NCI-H2196 (cell line): ENCODE results near the gene CCDC136.

Experiments used
- DNase-seq: peaks from one replicate; lab custom pipeline; 2025; ENCODE audit not compliant: unreplicated experiment; lab: John Stamatoyannopoulos, UW

The CCDC136 gene

DNA sequence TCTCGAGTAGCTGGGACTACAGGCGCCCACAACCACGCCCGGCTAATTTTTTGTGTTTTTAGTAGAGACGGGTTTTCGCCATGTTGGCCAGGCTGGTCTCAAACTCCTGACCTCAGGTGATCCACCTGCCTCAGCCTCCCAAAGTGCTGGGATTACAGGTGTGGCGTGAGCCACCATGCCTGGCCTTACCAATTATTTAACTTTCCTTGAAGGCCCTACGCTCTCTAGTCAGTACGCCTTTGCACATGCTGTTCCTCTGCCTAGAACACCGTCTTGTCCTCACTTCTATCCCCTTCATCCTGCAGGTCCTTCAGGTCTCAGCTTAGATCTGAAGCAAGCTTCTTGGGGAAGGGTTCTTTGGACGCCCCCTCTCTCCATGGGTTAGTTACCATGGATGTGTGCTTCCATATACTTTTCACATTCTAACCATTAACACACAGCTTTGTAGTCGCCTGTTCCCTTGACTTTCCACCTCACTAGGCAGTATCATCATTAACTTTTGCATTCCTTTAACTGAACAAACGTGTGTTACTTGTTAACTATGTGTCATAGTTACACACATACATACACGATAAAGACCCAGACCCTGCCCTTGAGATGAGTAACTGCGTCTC lies 70.3 kb downstream of the CCDC136 start:
- no peak for DNase-seq

- peak; percentile 95 for DNase-seq
Measured at GRCh38 chr7:128862571-128863432, 71.0 kb downstream of the CCDC136 start, which contains the start of gene ATP6V1F. ATP6V1F (plus strand) TSS chr7:128862856; CDS start chr7:128862905, 49 bp downstream.

- peak; percentile 24 for DNase-seq
Measured at GRCh38 chr7:128863433-128863989, 71.7 kb downstream of the CCDC136 start.

- DNase-seq, result no peak
Measured at GRCh38 chr7:128865303-128865702, 73.5 kb downstream of the CCDC136 start.

DNA sequence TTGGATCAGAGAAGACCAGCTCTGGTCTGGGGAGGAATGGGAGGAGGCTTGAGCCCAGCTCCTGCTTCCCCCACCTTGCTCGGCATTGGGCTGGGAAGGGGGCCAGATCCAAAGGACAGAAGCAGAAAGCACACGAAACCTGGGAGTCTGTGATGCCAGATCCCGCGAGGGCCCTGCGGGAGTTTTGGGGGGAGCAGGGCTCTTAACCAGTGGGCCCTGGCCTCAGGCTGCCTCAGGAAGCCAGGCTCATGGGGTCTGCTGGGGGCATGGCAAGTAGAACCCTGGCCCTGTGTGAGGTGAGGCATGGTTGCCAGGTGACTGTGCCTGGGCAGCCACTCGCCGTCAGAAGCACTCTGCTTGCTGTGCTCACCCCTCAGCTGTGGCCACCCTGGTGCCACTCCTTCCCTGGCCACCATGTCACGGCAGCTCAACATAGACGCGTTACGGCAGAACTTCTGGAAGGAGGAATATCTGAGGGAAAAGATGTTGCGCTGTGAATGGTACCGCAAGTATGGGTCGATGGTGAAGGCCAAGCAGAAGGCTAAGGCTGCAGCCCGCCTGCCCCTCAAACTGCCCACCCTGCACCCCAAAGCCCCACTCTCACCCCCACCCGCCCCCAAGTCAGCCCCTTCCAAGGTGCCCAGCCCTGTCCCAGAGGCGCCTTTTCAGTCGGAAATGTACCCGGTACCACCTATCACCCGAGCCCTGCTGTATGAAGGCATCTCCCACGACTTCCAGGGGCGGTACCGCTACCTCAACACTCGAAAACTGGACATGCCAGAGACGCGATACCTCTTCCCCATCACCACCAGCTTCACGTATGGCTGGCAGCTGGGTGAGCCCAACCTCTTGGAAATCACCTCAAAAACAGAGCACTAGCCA lies 74.5 kb downstream of the CCDC136 start:
- DNase-seq, result no peak

DNA sequence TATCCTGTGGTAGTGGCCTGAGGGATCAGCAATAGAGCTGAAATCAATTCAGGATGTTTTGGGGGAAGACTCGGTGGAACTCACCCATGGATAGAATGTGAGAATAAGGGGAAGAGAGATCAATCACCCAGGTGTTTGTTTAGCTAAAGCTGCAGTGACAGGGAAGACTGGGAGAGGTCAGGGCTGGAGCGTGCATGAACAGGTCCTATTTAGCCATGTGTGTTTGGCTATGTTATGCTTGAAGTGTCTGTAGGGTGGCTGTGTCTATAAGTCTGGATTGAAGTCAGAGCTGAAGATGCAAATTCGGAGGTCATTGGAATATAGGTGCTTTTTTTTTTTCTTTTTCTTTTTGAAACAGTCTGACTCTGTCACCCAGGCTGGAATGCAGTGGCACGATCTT lies 75.5 kb downstream of the CCDC136 start:
- no peak for DNase-seq

DNA sequence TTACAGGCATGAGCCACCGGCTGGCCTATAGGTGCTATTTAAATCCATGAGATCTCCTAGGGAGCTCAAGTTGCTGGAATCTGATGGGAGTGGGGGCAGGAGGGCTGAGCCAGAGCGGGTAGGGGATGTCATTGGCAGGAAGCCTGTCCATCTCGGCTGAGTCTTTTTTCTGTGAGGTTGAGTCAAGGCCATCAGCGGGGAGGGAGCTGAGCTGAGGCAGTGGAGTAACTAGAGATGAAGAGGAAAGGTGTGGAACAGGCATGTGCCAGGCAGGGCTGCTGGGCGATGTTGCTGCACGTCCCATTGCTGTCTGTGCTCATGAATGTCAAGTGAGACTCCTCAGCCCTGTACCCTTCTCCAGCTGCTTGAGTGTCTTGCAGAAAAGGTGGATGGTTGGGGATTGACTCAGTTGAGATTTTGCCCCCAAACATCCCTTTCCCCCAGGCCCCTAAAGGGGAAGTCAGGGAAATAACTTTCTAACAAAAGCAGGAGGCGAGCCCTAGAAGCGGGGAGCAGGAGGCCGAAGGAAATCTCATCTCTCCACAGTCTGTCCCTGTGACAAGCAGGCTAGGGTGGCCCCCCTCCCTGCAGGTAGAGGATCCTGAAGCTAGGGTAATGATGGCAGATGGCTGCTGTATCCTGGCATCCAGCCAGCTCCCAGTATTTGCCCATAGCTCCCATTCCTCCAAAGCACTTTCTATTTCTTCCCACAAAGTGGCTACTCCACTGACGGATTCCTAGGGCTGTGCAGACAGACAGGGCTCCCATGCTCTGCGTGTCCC lies 76.3 kb downstream of the CCDC136 start:
- peak; percentile 56 for DNase-seq

DNA sequence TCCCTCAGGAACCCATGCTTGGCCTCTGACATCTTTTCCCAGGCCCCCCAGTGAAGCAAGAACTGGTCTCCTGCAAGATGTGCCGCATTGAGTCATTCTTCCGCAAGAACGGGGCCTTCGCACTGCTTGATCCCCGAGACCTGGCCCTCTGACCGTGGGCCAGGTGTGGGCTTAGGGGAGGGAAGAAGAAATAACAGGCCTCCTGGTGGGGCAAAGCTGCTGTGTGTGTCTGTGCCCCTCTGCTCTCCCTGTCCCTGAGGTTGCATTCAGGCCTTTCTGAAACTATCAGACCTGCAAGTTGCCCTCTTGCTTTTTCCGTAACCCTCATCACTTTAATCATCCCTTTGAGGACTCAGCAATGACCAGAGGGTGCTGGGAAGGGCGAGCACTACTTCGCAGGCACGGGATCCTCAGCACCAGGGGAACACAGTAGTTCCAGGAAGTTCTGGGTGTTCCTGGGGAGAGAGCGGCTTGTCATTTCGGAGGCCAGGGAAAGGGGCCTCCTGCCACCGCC lies 76.9 kb downstream of the CCDC136 start:
- DNase-seq, result no peak

- DNase-seq, result peak; percentile 48
Measured at GRCh38 chr7:128869138-128869943, 77.6 kb downstream of the CCDC136 start.

GRCh38 chr7:128869944-128870285 lies 78.1 kb downstream of the CCDC136 start:
- DNase-seq, result no peak

DNA sequence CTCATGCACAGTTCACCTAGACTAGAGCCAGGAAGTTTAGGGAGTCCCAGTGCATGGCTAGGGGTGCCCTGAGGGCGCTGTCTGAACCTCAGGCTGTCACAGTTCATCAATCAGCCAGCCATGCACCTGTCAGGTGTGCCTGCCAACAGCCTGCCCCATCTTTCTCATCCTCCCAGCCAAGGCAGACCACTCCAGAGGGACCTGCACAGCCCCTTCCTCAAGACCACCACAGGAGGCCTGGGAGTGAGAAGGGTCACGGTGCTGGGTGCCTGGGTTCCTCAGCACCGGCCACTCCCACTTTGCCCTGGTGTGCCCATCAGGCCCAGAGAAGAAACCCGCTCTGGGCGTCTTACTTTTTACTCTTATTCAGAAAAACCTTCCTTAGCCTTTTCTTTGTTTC lies 79.3 kb downstream of the CCDC136 start:
- no peak for DNase-seq
